Neural progenitor cell (in vitro differentiated cells): ENCODE measurements around the gene ZNF276. TPM values are rescaled to one million over a fixed set of nuclear protein-coding genes. Genes with fewer than 3 reads are reported as not detected.
A peak's percentile ranks its signal among the peaks of the same experiment; 100 is the strongest.

Experiments used
- DNase-seq: peaks from one replicate; pipeline ENCODE4 v3.0.0-alpha.2; 2016; ENCODE audit warnings: low spot score
- H2AFZ ChIP-seq: fragments of 200-600 bp; sonication (generic); replicated peaks from 2 replicates; pipeline ENCODE4 v1.6.1; 2016; ENCODE audit warnings: antibody characterized with exemption
- H3F3A ChIP-seq: fragments of 200-600 bp; sonication (generic); 2 replicates; pipeline ENCODE4 v1.6.1; 2016; ENCODE audit warnings: antibody characterized with exemption, low read depth
- H3K27ac ChIP-seq: fragments of 200-600 bp; sonication (generic); 2 replicates; pipeline ENCODE4 v1.5.1; 2016; ENCODE audit warnings: mild to moderate bottlenecking
- H3K27me3 ChIP-seq: fragments of 200-600 bp; sonication (generic); 2 replicates; pipeline ENCODE4 v1.6.1; 2016; ENCODE audit warnings: mild to moderate bottlenecking, moderate library complexity
- H3K36me3 ChIP-seq: fragments of 200-600 bp; sonication (generic); 2 replicates; pipeline ENCODE4 v1.5.1; 2016
- H3K4me1 ChIP-seq: fragments of 200-600 bp; sonication (generic); 2 replicates; pipeline ENCODE4 v1.6.1; 2016; ENCODE audit warnings: mixed run types
- H3K4me2 ChIP-seq: fragments of 200-600 bp; sonication (generic); 2 replicates; pipeline ENCODE4 v1.6.1; 2016
- H3K4me3 ChIP-seq: fragments of 200-600 bp; sonication (generic); 2 replicates; pipeline ENCODE4 v1.5.1; 2016
- H3K79me2 ChIP-seq: fragments of 200-600 bp; sonication (generic); 2 replicates; pipeline ENCODE4 v1.6.1; 2016; ENCODE audit warnings: low read depth
- H3K9ac ChIP-seq: fragments of 200-600 bp; sonication (generic); 2 replicates; pipeline ENCODE4 v1.6.1; 2016
- H3K9me3 ChIP-seq: fragments of 200-600 bp; sonication (generic); 2 replicates; pipeline ENCODE4 v1.5.1; 2016; ENCODE audit warnings: low read depth
- H4K20me1 ChIP-seq: fragments of 200-600 bp; sonication (generic); 2 replicates; pipeline ENCODE4 v1.6.1; 2016; ENCODE audit warnings: low read depth
- H3K27ac Mint-ChIP-seq: 3 replicates; pipeline ENCODE4 v1.8.0; 2021; ENCODE audit warnings: mixed read lengths
- H3K27me3 Mint-ChIP-seq: 2 replicates; pipeline ENCODE4 v1.8.0; 2022; ENCODE audit warnings: low read depth, mild to moderate bottlenecking, inconsistent platforms, moderate library complexity, mixed read lengths; ENCODE audit not compliant: insufficient read depth
- H3K36me3 Mint-ChIP-seq: 3 replicates; pipeline ENCODE4 v1.8.0; 2021; ENCODE audit warnings: mixed read lengths
- H3K4me1 Mint-ChIP-seq: 3 replicates; pipeline ENCODE4 v1.8.0; 2021; ENCODE audit warnings: mixed read lengths
- H3K4me3 Mint-ChIP-seq: 3 replicates; pipeline ENCODE4 v1.8.0; 2021; ENCODE audit warnings: mild to moderate bottlenecking, moderate library complexity, mixed read lengths
- H3K9me3 Mint-ChIP-seq: 3 replicates; pipeline ENCODE4 v1.8.0; 2020; ENCODE audit warnings: mixed read lengths
- EZH2 ChIP-seq: fragments of 200-600 bp; sonication (generic); IDR thresholded peaks from 2 replicates; pipeline ENCODE4 v1.6.1; 2017; ENCODE audit warnings: antibody characterized with exemption, mild to moderate bottlenecking, moderate library complexity
- EZH2phosphoT487 ChIP-seq: fragments of 200-600 bp; sonication (generic); IDR thresholded peaks from 2 replicates; pipeline ENCODE4 v1.6.1; 2017; ENCODE audit warnings: antibody characterized with exemption
- total RNA-seq: library from RNA; depleted of rRNA; stranded (reverse); fragments of >200 nt; gene quantifications from 2 replicates; pipeline ENCODE4 v1.2.3, GENCODE V29; 2015; ENCODE audit warnings: low replicate concordance
- TF ChIP-seq, protein P1 (sequence below): fragments of 200-600 bp; sonication (generic); IDR thresholded peaks from 2 replicates; pipeline ENCODE4 v1.5.1; 2017; ENCODE audit warnings: antibody characterized with exemption, mild to moderate bottlenecking

The ZNF276 gene
- total RNA-seq, 1 donor from 2014 or later = 8.4 TPM

DNA sequence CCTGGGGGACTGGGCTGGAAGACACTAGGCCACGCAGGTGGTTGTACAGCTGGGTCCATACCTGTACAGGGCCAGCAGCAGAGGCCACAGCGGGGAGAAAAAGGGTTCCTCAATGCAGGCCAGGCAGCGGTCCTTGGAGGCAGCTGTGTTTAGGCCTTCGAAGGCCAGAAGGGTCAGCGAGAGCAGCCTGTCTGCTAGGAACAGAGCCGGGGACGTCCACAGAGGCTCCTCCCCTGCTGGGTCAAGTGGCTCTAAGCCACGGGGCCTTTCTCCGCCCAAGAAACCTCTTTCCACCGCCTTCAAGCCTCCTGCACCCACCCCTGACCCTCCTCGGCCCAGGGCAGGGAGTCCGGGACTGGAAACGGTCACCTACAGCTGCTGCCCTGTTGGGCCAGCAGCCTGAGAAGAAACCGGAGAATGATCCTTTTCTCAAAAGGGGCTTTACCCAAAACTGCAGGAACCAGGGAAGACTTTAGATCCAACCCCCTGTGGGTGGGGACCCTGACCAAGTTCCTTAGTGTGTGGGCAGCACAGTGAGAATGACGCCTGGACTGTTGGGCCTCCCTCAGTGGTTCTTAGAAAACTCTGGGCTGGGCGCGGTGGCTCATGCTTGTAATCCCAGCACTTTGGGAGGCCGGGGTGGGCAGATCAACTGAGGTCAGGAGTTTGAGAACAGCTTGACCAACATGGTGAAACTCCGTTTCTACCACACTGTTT lies 11.5 kb upstream of the ZNF276 start:
- Histone ChIP-seq H3K27me3 (peaks cover 6% of the 10 kb centered on the region), H3K4me3 (no peak overlapping the region), H2AFZ (no peak overlapping the region), H3K36me3 (no peaks in the 10 kb centered on the region), H3K9me3 (no peaks in the 10 kb centered on the region), H3K4me1 (peaks cover 15% of the 10 kb centered on the region), H4K20me1 (no peaks in the 10 kb centered on the region), H3K9ac (no peak overlapping the region), H3K27ac (no peak overlapping the region), H3F3A (peaks cover 8% of the 10 kb centered on the region), H3K79me2 (no peaks in the 10 kb centered on the region), H3K4me2 (peak overlapping the region; percentile 8)
- Mint-ChIP-seq H3K4me3 (peak overlapping the region; percentile 71), H3K27me3 (peaks cover 19% of the 10 kb centered on the region), H3K4me1 (peaks cover 16% of the 10 kb centered on the region), H3K9me3 (no peaks in the 10 kb centered on the region), H3K27ac (peak overlapping the region; percentile 79), H3K36me3 (peaks cover 3% of the 10 kb centered on the region)
- peak; percentile 18 for DNase-seq
- TF ChIP-seq EZH2 = no peak
- TF ChIP-seq, protein P1, sequence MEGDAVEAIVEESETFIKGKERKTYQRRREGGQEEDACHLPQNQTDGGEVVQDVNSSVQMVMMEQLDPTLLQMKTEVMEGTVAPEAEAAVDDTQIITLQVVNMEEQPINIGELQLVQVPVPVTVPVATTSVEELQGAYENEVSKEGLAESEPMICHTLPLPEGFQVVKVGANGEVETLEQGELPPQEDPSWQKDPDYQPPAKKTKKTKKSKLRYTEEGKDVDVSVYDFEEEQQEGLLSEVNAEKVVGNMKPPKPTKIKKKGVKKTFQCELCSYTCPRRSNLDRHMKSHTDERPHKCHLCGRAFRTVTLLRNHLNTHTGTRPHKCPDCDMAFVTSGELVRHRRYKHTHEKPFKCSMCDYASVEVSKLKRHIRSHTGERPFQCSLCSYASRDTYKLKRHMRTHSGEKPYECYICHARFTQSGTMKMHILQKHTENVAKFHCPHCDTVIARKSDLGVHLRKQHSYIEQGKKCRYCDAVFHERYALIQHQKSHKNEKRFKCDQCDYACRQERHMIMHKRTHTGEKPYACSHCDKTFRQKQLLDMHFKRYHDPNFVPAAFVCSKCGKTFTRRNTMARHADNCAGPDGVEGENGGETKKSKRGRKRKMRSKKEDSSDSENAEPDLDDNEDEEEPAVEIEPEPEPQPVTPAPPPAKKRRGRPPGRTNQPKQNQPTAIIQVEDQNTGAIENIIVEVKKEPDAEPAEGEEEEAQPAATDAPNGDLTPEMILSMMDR = no peak
- no peak for TF ChIP-seq EZH2phosphoT487

DNA sequence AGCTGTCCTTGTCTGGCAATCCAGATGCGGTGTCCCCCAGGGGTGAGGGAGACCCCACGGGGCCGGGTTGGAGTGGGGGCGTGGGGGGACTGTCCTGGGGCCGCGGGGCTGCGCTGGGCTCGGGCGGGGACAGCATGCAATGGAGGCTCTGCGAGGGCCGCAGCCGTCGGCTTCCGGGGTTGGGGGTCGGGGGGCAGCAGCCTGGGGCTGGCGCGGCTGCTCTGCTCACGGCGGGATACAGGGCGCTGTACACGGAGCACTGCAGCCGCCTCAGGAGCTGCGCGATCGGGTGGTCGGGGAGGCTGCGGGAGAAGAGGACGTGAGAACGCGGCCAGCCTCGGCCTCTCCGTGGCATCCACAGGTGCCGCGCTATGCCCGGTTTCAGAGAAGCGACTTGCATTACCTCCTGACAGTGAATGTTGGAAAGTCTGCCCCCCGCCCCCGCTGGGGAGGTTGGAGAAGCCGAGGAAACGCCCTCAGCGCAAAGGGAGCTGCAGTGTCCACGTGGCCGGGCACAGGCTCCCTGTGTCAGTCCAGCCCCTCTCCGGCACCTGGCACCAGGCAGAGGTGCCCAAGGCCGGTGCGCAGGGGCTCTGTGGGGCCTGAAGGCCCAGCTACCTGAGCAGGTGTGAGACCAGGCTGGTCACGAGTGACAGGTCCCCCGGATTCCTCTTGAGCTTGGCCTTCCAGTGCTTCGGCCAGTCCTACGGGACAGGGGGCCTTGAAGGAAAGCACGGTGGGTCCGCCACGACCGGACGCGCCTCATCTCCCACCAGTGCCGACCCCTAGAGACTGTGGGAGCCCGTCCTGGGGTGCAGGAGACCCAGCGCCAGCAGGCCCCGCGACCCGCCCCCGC lies 10.4 kb upstream of the ZNF276 start:
- H3K36me3 ChIP-seq = no peaks in the 10 kb centered on the region
- TF ChIP-seq EZH2phosphoT487 (no peak), EZH2 (no peak)
- TF ChIP-seq, protein P1 = no peak
- H3K4me3 ChIP-seq = no peak overlapping the region
- no peak overlapping the region for H2AFZ ChIP-seq
- H3K27me3 Mint-ChIP-seq = peaks cover 15% of the 10 kb centered on the region
- H3K4me1 ChIP-seq = peaks cover 15% of the 10 kb centered on the region
- H3K36me3 Mint-ChIP-seq = peaks cover 4% of the 10 kb centered on the region
- no peaks in the 10 kb centered on the region for H3K79me2 ChIP-seq
- H3K27ac ChIP-seq = no peak overlapping the region
- no peak overlapping the region for H3K27ac Mint-ChIP-seq
- no peaks in the 10 kb centered on the region for H4K20me1 ChIP-seq
- no peak overlapping the region for H3K9ac ChIP-seq
- H3K9me3 Mint-ChIP-seq = no peaks in the 10 kb centered on the region
- H3F3A ChIP-seq = peaks cover 8% of the 10 kb centered on the region
- no peaks in the 10 kb centered on the region for H3K9me3 ChIP-seq
- no peak overlapping the region for H3K4me2 ChIP-seq
- H3K4me3 Mint-ChIP-seq = no peak overlapping the region
- H3K27me3 ChIP-seq = no peaks in the 10 kb centered on the region
- DNase-seq = peak; percentile 16
- peaks cover 10% of the 10 kb centered on the region for H3K4me1 Mint-ChIP-seq

DNA sequence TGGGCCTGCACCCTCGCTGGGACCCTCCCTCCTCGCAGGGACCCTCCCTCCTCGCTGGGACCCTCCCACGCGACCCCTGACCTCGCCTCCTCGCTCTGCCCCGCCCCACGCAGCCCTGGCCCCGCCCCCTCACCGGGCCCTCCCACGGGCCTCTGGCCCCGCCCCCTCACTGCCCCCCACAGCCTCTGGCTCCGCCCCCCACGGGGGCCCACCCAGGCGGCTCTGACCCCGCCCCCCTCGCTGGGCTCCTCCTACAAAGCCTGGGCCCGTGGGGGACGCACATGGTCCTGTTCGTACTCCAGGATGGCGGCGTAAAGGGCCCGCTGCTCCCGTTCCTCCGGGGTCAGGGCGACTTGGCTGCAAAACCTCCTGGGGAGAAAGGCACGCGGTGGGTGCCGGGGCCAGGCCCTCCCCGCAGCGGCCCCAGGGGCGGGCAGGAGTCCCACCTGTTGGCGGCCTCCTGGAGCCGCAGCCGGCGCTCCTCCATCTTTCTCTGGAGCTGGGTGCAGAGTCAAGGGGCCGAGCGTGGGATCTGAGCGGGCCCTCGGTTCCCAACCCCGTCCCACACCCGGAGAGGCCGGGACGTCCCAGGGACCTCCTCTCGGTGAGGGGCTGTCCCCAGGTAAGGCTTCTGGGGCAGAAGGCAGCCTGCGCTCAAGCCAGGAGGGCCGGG lies 9.6 kb upstream of the ZNF276 start:
- peaks cover 11% of the 10 kb centered on the region for H3K4me1 ChIP-seq
- Mint-ChIP-seq H3K4me3 (no peak overlapping the region), H3K36me3 (peaks cover 4% of the 10 kb centered on the region), H3K27me3 (peaks cover 15% of the 10 kb centered on the region), H3K9me3 (no peaks in the 10 kb centered on the region), H3K4me1 (peaks cover 8% of the 10 kb centered on the region), H3K27ac (no peak overlapping the region)
- H3F3A ChIP-seq = peaks cover 8% of the 10 kb centered on the region
- H3K79me2 ChIP-seq = no peaks in the 10 kb centered on the region
- peak overlapping the region; percentile 67 for H2AFZ ChIP-seq
- peak; percentile 65 for DNase-seq
- H3K36me3 ChIP-seq = no peaks in the 10 kb centered on the region
- no peaks in the 10 kb centered on the region for H3K9me3 ChIP-seq
- peak overlapping the region; percentile 69 for H3K4me3 ChIP-seq
- H3K9ac ChIP-seq = peak overlapping the region; percentile 4
- H4K20me1 ChIP-seq = no peaks in the 10 kb centered on the region
- H3K27me3 ChIP-seq = no peaks in the 10 kb centered on the region
- H3K4me2 ChIP-seq = peak overlapping the region; percentile 79
- TF ChIP-seq EZH2phosphoT487 (no peak), EZH2 (no peak)
- TF ChIP-seq, protein P1 = no peak
- H3K27ac ChIP-seq = no peak overlapping the region
